ENCODE measurements around the gene MYH16.

DNA sequence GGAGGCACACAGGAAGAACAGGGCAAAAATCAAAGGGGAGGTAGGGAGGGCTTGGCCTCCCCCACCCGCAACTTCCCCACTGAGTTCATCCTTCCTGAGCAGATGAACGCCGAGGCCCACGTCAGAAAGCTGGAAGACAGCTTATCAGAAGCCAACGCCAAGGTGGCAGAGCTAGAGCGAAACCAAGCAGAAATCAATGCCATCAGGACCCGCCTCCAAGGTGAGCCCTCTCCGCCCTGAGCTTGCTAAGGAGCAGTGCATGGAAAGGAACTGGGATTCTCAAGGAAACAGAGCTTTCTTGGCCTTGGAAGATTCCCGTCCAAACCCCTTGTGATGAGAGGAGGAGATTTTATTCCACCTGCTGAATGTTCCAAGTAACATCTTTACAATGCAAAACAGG, 16.5 kb downstream of the MYH16 start:
- TF ChIP-seq EZH2phosphoT487 (IDR thresholded peaks at IDR 0.05; ENCODE audit: insufficient read depth, low read depth) = no peak
- TF ChIP-seq EZH2 (IDR thresholded peaks at IDR 0.05; ENCODE audit: insufficient read depth, poor library complexity, severe bottlenecking) = no peak

All from GM23248 (cell line).